HL-60 (cell line): ENCODE measurements around the gene RABL2A.
"Not testable (repeated sequence)": the region's sequence is repeated elsewhere in the genome, so short reads cannot be mapped to it uniquely, and the experiment has no call there.

Source experiments
- POLR2AphosphoS5 ChIP-seq: IDR thresholded peaks from 2 replicates; pipeline ENCODE4 v1.6.1; 2012; ENCODE audit warnings: low read depth
- TF ChIP-seq, protein P1 (sequence below): IDR thresholded peaks from 2 replicates; pipeline ENCODE4 v1.6.1; 2012; ENCODE audit warnings: low read depth; ENCODE audit not compliant: insufficient replicate concordance
- TF ChIP-seq, protein P2 (sequence below): IDR thresholded peaks from one replicate; pipeline ENCODE4 v1.5.1; 2011; ENCODE audit warnings: low read length, control low read depth, inconsistent platforms; ENCODE audit not compliant: insufficient read depth

DNA sequence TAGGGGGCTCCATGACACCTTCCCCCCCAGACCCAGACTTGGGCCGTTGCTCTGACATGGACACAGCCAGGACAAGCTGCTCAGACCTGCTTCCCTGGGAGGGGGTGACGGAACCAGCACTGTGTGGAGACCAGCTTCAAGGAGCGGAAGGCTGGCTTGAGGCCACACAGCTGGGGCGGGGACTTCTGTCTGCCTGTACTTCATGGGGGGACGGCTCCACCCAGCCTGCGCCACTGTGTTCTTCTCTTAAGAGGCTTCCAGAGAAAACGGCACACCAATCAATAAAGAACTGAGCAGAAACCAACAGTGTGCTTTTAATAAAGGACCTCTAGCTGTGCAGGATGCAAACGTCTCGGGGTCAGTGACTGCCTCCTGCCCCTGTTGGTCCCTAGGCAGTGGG lies 28.3 kb upstream of the RABL2A start:
- TF ChIP-seq, protein P1, sequence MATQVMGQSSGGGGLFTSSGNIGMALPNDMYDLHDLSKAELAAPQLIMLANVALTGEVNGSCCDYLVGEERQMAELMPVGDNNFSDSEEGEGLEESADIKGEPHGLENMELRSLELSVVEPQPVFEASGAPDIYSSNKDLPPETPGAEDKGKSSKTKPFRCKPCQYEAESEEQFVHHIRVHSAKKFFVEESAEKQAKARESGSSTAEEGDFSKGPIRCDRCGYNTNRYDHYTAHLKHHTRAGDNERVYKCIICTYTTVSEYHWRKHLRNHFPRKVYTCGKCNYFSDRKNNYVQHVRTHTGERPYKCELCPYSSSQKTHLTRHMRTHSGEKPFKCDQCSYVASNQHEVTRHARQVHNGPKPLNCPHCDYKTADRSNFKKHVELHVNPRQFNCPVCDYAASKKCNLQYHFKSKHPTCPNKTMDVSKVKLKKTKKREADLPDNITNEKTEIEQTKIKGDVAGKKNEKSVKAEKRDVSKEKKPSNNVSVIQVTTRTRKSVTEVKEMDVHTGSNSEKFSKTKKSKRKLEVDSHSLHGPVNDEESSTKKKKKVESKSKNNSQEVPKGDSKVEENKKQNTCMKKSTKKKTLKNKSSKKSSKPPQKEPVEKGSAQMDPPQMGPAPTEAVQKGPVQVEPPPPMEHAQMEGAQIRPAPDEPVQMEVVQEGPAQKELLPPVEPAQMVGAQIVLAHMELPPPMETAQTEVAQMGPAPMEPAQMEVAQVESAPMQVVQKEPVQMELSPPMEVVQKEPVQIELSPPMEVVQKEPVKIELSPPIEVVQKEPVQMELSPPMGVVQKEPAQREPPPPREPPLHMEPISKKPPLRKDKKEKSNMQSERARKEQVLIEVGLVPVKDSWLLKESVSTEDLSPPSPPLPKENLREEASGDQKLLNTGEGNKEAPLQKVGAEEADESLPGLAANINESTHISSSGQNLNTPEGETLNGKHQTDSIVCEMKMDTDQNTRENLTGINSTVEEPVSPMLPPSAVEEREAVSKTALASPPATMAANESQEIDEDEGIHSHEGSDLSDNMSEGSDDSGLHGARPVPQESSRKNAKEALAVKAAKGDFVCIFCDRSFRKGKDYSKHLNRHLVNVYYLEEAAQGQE: not testable (repeated sequence)
- TF ChIP-seq, protein P2, sequence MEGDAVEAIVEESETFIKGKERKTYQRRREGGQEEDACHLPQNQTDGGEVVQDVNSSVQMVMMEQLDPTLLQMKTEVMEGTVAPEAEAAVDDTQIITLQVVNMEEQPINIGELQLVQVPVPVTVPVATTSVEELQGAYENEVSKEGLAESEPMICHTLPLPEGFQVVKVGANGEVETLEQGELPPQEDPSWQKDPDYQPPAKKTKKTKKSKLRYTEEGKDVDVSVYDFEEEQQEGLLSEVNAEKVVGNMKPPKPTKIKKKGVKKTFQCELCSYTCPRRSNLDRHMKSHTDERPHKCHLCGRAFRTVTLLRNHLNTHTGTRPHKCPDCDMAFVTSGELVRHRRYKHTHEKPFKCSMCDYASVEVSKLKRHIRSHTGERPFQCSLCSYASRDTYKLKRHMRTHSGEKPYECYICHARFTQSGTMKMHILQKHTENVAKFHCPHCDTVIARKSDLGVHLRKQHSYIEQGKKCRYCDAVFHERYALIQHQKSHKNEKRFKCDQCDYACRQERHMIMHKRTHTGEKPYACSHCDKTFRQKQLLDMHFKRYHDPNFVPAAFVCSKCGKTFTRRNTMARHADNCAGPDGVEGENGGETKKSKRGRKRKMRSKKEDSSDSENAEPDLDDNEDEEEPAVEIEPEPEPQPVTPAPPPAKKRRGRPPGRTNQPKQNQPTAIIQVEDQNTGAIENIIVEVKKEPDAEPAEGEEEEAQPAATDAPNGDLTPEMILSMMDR: not testable (repeated sequence)
- TF ChIP-seq POLR2AphosphoS5: not testable (repeated sequence)
